ENCODE measurements around the gene TIGIT.

DNA sequence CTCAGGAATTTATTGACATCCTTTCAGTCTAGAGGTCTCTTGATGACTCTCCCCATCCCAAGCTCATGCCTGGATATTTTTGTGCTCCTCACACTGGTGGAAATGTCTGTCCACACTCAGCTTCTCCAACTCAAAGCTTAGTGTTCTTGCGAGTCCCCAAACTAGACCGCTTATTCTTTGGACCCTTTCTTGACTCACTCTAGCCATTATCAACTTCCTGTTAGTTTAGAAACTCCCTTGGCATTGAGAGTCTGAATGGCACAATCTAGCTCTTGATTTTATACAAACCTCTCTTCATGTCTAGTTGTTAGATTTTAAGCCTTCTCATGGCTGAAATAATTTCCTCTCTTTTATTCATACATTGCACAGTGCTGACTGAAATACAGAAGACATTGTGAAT lies 19.6 kb downstream of the TIGIT start:
- TF ChIP-seq POLR2A (IDR thresholded peaks at IDR 0.05; ENCODE audit: low read depth, low read length) (no peak), TAF1 (IDR thresholded peaks at IDR 0.05; ENCODE audit: borderline replicate concordance, low read depth, low read length) (no peak)
